HG02678 (cell line): ENCODE data around the gene TEAD2.

Source experiments
- ATAC-seq: cut with Tn5 transposase; IDR thresholded peaks from one replicate; pipeline ENCODE4 v1.9.1; 2021; ENCODE audit warnings: mild to moderate bottlenecking, moderate library complexity; ENCODE audit not compliant: unreplicated experiment

TEAD2 gene

GRCh38 chr19:49294401-49294800 is 67.8 kb downstream of the TEAD2 start:
- ATAC-seq: no peak
